ENCODE data around the gene IFI27L1.

- TF ChIP-seq, protein P1, sequence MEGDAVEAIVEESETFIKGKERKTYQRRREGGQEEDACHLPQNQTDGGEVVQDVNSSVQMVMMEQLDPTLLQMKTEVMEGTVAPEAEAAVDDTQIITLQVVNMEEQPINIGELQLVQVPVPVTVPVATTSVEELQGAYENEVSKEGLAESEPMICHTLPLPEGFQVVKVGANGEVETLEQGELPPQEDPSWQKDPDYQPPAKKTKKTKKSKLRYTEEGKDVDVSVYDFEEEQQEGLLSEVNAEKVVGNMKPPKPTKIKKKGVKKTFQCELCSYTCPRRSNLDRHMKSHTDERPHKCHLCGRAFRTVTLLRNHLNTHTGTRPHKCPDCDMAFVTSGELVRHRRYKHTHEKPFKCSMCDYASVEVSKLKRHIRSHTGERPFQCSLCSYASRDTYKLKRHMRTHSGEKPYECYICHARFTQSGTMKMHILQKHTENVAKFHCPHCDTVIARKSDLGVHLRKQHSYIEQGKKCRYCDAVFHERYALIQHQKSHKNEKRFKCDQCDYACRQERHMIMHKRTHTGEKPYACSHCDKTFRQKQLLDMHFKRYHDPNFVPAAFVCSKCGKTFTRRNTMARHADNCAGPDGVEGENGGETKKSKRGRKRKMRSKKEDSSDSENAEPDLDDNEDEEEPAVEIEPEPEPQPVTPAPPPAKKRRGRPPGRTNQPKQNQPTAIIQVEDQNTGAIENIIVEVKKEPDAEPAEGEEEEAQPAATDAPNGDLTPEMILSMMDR (conservative IDR thresholded peaks at IDR 0.05 in 1 of 2, IDR thresholded peaks at IDR 0.05 in 1 of 2; ENCODE audit: low read depth in 1 of 2, low read length in 2 of 2) = no peak
- no peak for TF ChIP-seq EZH2 (IDR thresholded peaks at IDR 0.05; ENCODE audit: low read length, missing control alignments)
Measured at GRCh38 chr14:94040247-94040646, 40.9 kb upstream of the IFI27L1 start.

Measured in fibroblast of lung (primary cell).